ENCODE data around the gene CYB561.
"Not testable (repeated sequence)": the region's sequence is repeated elsewhere in the genome, so short reads cannot be mapped to it uniquely, and the experiment has no call there.

CYB561 gene

DNA sequence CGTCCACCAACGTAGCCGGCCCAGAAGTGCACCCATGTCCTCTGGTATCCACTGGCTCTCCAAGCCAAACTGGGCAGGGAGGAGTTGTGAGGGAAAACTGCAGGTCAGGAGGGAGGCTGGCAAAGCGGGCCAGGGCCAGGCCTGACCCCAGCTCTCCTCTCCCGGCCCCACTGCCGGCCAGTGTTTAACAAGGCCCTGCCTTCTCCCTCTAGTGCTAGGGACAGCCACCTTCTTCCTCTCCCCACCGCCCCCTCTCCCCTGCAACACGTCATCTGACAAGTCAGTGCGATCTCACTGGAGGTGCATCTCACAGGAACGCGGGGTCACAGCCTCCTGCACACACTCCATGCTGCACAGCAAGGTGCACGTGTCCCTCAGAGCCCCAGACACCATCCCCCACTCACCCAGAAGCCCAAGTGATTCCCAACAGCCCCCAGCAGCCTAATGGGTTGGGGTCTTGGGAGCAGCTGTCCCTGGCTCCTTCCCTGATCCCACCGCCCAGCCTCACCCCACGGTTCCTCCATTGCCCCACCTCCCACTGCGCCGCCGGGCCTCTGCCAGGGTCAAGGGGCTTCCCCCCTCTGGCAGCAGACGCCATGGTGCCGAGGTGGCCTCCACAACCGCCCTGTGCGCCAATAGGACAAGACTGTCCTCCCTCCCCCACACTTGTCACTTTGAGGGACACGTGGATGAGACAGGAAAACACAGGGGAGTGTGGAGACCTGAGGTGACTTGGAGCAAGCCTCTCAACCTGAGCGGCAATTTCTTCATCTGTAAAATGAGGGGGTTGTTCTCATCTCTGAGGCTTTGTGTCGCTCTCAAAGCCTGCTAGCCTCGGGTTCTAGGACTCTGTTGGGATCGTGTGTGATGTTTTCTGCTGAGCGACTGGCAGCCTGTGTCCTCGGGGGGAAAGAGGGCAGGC lies 29.6 kb upstream of the CYB561 start:
- TF ChIP-seq, protein P1, sequence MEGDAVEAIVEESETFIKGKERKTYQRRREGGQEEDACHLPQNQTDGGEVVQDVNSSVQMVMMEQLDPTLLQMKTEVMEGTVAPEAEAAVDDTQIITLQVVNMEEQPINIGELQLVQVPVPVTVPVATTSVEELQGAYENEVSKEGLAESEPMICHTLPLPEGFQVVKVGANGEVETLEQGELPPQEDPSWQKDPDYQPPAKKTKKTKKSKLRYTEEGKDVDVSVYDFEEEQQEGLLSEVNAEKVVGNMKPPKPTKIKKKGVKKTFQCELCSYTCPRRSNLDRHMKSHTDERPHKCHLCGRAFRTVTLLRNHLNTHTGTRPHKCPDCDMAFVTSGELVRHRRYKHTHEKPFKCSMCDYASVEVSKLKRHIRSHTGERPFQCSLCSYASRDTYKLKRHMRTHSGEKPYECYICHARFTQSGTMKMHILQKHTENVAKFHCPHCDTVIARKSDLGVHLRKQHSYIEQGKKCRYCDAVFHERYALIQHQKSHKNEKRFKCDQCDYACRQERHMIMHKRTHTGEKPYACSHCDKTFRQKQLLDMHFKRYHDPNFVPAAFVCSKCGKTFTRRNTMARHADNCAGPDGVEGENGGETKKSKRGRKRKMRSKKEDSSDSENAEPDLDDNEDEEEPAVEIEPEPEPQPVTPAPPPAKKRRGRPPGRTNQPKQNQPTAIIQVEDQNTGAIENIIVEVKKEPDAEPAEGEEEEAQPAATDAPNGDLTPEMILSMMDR (IDR thresholded peaks at IDR 0.05; ENCODE audit: low read depth, low read length) = no peak
- DNase-seq (ENCODE audit: low read depth in 2 of 2) = no peak
- H3K4me3 ChIP-seq (replicated peaks in 1 of 2; ENCODE audit: low read depth in 2 of 2, low read length in 2 of 2) = no peak overlapping the region

DNA sequence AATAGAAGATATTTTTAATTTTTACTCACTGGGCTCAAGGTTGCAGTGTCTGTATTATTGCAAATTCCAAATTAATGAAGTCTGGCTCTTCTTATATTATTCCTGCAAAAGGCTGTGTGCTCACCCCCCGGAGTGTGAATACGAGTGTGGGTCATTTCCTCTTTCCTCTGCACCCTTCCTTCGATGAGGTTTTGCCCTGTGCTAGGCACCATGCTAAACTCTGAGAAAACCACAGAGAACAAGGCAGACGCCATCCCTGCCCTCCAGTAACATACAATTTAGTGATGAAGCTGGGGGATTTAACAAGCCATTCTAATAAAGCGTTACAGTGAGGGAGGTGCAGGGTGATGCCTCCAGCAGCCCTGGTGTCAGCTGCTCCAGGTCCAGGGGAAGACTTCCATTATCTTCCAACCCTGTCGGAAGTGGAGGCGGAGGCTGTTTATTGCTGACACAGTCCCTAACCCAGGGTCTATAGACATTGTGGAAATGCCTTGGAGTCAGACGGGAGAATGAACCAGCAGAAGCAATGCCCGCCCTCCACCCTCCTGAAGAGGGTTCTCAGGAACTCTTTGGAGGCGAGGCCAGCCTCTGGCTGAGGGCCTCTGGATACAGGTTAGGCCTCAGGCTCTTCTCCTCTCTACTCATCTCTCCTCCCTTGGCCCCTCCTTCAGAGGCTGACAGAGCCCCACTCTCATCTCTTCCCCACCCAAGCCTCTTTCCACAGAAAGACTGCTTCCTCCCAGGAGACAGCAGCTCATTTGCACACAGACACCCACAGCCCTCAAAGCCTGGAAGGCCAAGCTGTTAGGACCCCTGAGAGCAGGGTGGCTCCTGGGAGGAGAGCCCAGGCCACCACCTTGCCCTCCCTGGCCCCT lies 28.7 kb upstream of the CYB561 start:
- TF ChIP-seq, protein P1 (IDR thresholded peaks at IDR 0.05; ENCODE audit: low read depth, low read length) = no peak
- no peak overlapping the region for H3K4me3 ChIP-seq (replicated peaks in 1 of 2; ENCODE audit: low read depth in 2 of 2, low read length in 2 of 2)
- no peak for DNase-seq (ENCODE audit: low read depth in 2 of 2)

DNA sequence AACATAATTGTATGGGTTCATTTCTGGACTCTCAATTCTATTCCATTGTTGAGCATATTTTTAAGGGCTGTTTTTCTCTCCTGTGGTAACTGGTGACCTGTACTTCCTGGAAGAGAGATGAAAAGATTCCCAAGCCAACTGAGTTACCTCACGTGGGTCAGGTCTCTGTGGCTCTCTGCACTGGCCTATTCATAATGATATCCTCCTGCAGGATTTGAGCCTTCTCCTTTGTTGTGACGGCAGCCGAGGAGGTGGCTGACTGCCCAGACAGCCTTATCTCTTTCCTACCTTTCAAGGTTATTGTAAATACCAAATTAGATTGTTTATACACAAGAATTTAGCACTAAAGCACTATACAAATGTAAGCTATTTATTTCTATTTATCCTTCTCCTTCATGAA lies 28.1 kb upstream of the CYB561 start:
- H3K4me3 ChIP-seq (replicated peaks in 1 of 2; ENCODE audit: low read depth in 2 of 2, low read length in 2 of 2) = no peak overlapping the region
- DNase-seq (ENCODE audit: low read depth in 2 of 2) = peak in 1 of 2 donors; percentile 30
- TF ChIP-seq, protein P1 (IDR thresholded peaks at IDR 0.05; ENCODE audit: low read depth, low read length) = no peak

DNA sequence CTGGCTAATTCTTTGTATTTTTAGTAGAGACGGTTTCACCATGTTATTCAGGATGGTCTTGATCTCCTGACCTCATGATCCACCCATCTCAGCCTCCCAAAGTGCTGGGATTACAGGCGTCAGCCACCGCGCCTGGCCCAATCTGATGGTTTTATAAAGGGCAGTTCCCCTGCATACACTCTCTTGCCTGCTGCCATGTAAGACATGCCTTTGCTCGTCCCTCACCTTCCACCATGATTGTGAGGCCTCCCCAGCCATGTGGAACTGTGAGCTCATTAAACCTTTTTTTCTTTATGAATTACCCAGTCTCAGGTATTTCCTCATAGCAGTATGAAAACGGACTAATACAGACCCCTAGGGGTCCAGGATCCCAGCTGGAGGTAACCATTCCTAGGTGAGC lies 22.0 kb upstream of the CYB561 start:
- not testable (repeated sequence) for H3K4me3 ChIP-seq (replicated peaks in 1 of 2; ENCODE audit: low read depth in 2 of 2, low read length in 2 of 2); DNase-seq (ENCODE audit: low read depth in 2 of 2)

DNA sequence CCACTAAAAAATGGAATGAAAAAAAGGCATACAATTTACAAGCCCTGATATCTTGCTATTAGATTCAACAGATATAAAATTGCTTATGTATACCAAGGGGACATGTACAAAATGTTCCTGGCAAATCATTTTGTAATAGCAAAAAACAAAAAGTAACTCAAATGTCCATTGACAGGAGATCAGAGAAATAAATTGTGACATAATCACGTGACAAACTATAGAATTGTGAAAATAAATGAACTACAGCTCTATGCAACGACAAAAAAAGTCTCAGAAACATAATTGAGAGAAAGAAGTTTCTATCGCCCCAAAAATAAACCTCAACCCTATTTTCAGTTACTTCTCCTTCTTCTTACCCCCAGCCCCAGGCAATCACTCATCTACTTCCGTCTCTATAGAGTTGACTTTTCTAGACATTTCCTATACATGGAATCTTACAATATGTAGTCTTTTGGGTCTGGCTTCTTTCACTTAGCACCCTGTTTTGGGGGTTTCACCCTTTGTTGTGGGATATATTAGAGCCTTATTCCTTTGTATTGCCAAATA lies 18.7 kb upstream of the CYB561 start:
- H3K4me3 ChIP-seq (replicated peaks in 1 of 2; ENCODE audit: low read depth in 2 of 2, low read length in 2 of 2) = no peak overlapping the region
- TF ChIP-seq, protein P1 (IDR thresholded peaks at IDR 0.05; ENCODE audit: low read depth, low read length) = no peak
- DNase-seq (ENCODE audit: low read depth in 2 of 2) = no peak

DNA sequence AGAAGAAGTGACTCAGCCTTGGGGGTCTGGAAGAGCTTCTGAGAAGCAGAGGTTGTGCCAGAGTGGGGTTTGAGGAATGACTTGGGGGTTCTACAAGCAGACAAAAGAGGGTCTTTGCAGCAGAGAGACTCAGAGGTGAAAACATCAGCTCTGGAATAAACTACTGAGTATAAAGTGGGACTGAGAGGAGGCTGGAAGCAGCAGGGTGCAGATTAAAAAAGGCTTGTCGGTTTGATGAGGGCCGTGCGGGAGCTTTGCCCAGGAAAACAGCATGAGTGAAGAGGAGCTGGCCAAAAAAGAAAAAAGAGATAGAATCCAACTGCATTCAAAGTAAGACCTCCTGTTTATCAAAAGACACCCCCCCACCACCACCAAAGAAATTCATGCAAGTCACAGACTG lies 17.7 kb upstream of the CYB561 start:
- TF ChIP-seq, protein P1 (IDR thresholded peaks at IDR 0.05; ENCODE audit: low read depth, low read length) = no peak
- DNase-seq (ENCODE audit: low read depth in 2 of 2) = no peak

DNA sequence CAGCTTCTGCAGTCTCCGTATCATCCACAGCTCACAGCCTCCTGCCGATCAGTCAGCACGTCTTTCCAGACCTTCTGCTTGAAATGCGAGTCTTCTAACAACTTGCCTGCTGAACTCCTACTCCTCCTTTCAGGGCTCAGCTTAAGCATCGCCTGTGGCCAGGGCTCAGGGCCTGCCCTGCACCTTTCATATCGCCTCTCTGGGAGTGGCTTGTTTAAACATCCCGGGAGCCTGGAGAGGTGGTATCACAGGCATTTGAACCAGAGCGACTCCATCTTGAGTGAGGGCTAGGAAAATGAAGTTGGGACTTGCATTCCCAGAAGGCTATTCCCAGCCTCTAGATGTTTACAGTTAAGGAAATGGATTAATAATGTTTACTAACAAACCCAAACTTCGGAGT lies 13.9 kb upstream of the CYB561 start:
- no peak overlapping the region for H3K4me3 ChIP-seq (replicated peaks in 1 of 2; ENCODE audit: low read depth in 2 of 2, low read length in 2 of 2)
- TF ChIP-seq, protein P1 (IDR thresholded peaks at IDR 0.05; ENCODE audit: low read depth, low read length) = no peak
- no peak for DNase-seq (ENCODE audit: low read depth in 2 of 2)

More for the DNA sequence above, 17.7 kb upstream of the CYB561 start:
- no peak overlapping the region for H3K4me3 ChIP-seq (replicated peaks in 1 of 2; ENCODE audit: low read depth in 2 of 2, low read length in 2 of 2)
